NCI-H774 (cell line): ENCODE measurements around the gene MAP2K5.

Source experiments
- DNase-seq: peaks from one replicate; lab custom pipeline; 2025; lab: John Stamatoyannopoulos, UW

Gene MAP2K5

DNA sequence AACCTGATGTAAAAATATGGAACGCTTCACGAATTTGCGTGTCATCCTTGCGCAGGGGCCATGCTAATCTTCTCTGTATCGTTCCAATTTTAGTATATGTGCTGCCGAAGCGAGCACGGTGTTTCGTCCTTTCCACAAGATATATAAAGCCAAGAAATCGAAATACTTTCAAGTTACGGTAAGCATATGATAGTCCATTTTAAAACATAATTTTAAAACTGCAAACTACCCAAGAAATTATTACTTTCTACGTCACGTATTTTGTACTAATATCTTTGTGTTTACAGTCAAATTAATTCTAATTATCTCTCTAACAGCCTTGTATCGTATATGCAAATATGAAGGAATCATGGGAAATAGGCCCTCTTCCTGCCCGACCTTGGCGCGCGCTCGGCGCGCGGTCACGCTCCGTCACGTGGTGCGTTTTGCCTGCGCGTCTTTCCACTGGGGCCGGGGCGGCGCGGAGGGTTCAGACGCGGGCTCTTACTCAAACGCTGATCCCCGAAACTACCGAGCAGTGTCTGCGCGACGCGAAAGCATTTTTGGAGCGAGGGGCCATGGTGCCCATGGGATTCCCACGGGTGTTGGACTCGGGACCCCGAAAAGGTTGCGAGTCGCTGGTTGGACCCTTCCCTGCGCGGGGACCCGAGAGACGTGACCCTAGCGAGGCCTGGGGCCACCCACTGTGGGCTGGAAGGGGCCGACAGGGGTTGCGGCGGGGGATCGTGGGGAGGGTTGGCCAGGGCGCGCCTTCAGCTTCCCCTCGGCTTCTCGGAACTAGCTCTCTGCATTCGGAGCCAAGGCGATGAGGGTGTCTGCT, 297.6 kb downstream of the MAP2K5 start, which contains the start of gene RNU6-1:
RNU6-1 (minus strand) TSS at position 117 of the 820 bp plus-strand sequence.
- DNase-seq: peak; percentile 89

DNA sequence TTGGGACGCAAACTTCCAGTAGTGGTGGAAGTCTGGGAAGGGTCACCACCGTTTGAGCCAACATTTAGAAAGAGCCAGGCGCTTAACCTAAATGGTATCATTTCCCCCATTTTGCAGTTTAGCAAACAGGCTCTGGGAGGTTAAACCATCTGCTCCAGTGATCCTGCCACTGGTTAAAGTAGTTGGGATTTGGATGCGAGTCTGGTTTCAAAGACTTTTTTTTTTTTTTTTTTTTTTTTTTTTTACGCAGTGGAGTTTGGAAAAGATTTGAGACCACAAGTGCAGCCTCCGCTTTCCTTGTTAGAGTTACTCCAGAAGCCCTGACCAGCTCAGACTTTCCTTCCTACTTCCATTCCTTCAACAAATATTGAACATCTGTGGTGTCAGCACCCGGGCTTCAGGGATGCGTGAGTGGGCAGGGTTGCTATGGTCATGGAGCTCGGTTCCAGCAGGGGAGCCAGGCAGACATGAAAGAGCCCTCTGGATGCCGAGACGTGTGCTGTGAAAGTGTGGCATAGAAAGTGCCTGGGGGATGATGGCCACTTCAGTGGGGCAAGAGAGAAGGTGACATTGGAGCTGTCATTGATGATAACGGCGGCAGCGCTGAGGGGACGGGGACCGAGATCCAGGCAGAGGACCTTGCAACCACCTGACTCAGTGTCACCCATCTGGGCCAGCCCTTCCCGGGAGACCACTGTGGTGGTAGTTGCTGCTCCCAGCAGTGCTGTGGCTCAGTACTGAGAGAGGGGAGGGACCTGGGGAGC, 298.4 kb downstream of the MAP2K5 start:
- peak; percentile 32 for DNase-seq

DNA sequence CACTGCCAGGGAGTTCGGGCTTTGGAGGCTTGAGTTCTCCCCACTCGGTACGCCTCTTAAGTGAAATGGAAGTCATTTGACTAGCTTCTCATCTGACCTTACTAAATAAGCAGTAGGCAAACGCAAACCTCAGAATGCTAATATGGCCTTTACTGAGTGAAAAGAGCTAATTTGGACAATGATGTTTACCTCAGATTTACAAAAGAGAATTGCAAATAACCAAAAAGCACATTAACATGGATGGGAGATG, 298.9 kb downstream of the MAP2K5 start:
- no peak for DNase-seq

DNA sequence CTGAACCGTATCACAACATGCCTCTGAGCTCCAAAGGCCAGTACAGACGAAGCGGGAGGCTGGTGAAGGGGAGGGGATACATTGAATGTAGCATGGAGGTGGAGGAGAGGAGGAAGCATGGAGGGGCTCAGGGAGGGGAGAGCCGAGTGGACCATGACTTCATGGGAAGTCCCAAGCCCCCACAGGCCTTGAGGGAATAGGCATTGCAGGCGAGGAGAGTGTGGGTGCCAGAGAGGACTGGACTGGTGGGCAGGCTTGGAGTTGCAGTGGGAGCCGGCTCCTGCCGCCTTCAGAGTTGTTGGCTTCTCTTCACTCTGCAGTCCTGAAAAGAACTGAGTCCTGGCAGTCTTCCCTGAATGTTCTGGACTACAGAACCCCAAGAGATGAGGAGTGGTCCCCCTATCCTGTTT, 300.6 kb downstream of the MAP2K5 start:
- no peak for DNase-seq

DNA sequence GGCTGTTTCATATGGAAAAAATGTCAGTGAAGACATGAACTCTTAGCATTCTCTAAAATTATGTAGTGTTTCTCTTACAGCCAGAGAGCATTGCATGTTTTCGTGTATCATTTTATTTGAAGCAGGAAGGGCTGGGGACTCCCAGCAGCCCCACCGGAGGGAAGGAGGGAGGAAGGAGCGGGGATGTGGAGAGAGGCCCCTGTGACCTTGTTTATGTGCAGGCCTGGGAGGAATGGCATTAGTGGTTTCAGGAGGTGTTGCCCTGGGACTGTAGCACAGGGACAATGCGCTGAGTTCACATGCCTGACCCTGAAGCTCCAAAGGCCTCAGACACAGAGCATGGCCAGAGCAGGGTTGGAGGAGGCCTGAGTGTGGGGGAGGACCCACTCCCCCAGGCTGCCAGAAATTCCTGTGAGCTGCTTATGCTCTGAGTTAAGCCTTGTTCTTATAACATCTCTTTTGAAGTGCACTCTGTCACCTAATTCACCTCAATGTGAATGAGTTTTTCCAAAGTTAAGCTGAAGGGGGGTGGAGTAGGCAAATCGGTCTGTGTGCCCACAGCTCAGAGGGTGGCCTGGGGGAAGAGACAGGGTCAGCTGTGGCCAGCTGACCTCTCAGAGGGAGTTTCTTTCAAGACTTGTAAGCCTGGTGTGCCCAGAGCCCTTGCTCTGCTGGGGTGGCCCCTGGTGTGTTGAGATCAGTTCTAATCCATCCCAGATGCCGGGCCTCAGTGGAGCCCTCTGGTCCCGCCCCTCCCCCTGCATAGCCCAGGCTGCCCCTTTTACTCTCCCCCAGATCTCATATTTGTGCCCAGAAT, 301.3 kb downstream of the MAP2K5 start:
- no peak for DNase-seq

DNA sequence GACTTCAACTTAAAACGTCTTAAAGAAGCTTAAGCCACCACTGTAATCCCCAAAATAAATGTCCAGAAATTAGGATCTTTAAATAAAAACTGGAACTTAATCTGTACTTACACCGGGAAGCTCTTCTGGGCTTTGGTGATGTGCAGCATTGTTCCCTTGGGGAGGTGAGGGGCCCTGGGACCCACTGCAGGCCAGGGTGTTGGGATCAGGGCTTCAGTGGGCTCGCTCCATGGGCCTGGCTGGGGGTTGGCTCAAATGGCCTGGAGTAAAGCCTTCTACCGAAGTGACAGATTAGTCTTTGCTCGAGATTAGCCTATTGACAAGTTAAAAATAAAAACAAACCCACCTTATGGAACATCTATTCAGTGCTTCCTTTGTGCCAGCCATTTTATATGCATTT, 303.5 kb downstream of the MAP2K5 start:
- DNase-seq: no peak

DNA sequence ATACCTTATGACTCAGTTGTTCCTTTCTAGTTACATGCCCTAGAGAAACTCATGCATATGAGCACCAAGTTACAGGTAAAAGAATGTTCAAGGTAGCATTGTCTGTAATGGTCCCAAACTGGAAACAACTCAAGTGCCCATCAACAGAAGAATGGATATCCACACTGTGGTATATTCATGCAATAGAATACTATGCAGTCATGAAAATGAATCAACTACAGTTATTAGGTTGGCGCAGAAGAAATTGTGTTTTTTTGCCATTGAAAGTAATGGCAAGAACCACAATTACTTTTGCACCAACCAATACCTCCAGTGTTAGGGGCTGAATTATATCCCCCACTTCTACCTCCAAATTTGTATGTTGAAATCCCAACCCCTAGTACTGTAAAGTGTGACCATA, 307.0 kb downstream of the MAP2K5 start:
- DNase-seq: no peak

DNA sequence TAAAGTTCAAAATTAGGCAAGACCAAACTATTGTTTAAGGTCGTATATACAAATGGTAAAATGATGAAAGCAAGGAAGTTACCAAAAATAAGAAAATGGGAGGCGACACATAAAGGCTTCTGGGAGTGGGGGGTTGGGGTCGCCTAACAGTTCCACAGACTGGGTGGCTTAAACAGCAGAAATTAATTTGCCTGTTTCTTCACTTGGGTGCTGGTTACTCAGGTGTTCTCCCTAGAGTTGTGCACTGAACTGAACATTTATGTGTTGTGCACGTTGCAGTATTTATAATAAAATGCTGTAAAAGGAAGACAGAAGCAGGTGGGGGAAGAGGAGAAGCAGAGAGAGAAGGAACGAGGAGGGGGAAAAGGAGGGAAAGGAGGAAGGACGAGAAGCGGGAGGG, 307.8 kb downstream of the MAP2K5 start:
- no peak for DNase-seq

DNA sequence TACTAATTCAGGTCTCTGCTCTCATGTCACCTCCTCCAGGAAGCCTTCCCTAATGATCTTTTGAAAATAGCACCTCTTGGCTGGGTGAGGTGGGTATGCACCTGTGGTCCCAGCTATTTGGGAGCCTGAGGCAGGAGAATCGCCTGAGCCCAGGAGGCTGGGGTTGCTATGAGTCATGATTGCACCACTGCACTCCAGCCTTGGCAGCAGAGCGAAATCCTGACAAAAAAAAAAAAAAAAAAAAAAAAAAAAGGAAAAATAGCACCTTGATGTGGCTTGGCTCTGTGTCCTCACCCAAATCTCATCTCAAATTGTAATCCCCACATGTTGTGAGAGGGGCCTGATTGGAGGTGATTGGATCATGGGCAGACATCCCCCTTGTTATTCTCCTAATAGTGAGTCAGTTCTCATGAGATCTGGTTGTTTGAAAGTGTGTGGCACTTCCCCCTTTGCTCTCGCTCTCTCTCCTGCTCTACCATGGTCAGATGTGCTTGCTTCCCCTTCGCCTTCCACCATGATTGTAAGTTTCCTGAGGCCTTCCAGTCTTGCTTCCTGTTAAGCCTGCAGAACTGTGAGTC, 308.6 kb downstream of the MAP2K5 start:
- no peak for DNase-seq

DNA sequence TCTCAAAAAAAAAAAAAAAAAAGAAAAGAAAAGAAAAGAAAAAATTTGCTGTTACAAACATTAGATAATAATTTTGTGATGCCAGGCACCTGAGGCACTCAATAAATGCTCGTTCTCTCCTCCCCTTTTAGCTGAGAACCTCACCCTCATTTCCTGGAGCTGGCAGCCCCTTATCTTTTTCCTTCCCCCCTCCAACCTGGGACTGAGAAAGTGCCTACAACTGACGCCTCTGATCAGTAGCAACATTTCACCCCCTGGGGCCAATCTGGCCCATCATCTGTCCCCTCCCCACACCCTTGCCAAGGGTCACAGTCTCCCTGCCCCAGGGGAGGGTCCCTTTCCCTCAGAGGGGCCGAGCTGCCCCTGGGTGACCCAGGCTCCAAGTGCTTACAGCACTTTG, 309.9 kb downstream of the MAP2K5 start:
- DNase-seq: no peak

DNA sequence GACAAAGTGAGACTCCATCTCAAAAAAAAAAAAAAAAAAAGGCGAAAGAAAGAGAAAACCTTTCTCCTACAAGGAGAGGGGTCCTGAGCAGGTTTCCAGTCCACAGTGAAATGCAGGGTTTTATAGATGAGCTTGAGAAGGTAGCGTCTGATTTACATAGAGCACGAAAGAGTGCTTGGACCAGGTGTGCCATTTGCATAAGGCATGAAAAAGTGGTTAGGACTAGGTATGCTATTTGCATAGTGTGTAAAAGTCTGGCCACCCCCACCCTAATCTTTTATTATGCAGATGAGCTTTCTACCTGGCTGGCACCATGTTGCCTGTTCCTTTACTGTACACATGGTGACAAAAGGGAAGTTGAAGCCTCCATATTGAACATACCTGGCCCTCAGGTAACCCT, 311.0 kb downstream of the MAP2K5 start:
- DNase-seq: peak; percentile 13

DNA sequence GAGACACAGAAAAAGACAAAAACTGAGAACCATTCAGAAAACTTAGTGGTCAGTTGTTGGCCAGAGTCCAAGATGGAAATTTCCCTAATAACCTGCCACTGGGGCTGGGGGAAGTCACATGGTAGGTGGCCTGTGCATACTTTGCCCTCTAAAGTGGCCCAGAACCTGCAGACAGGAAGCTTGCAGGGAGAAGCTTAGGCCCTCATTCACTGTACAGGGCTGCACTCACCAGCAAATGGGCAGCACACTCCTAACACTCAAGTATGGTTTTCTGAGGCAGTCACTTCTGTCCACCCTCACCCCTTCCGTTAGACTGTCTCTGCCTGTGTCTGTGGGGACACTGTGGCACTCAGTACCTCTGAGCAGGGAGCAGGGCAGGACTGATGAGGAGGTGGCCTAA, 311.9 kb downstream of the MAP2K5 start:
- DNase-seq: no peak

DNA sequence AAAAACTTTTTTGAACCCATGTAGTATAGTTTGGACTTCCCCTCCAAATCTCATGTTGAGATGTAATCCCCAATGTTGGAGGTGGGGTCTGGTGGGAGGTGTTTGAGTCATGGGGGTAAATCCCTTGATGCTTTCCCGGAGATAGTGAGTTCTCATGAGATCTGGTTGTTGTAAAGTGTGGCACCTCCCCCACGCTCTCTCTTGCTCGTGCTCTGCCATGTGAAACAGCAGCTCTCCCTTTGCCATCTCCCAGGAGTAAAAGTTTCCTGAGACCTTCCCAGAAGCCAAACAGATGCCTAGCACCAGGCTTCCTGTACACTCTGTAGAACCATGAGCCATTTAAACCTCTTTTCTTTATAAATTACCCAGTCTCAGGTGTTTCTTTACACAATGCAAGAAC, 313.3 kb downstream of the MAP2K5 start:
- no peak for DNase-seq
